ENCODE measurements around the gene TNFRSF1A.

- TF ChIP-seq CTCF (conservative IDR thresholded peaks at IDR 0.05; ENCODE audit: low read length) (no peak), EZH2phosphoT487 (IDR thresholded peaks at IDR 0.05; ENCODE audit: borderline replicate concordance) (no peak)
Measured at GRCh38 chr12:6322969-6323339, 18.9 kb downstream of the TNFRSF1A start.

All from Loucy (cell line).